Measurements from ENCODE around the gene ASCC3. TPM values are rescaled to one million over a fixed set of nuclear protein-coding genes. Genes with fewer than 3 reads are reported as not detected.

Gene ASCC3
- total RNA-seq, 4 donors from 2014 or later: 20.5 to 33.9 (median 26.9) TPM

DNA sequence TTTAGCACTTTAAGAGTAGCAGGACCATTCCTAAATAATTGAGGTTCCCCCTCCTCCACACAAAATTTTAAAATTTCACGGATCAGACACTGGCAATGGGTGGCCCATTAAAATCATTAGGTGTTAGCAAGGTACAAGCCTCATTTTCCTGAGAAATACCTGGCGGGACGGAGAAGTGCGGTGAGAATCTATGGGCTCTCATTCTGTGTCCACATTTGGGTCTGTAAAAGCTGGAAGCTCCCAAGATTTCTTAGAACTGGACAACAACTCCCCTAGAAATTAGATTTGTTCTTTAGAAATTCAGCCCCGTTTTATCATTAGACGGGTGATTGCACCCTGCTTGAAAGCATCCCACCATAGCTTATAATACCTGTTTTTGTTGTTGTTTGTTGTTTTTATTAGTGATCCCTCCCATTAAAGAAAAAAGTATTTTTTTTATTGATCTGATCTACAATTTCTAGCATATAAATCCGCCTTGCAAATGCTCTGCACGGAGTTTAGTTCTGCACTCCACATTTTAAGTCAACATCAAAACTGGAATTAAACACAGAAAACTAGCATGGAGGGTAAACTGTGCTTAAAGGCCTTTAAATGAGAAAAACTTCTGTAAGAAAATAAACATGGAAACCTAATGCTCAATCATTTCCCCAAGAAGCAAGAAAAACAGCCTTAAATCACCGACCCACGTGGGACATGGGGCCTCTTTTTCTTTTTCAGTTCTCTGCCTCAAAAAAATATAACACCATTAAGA, 422.1 kb downstream of the ASCC3 start:
- Histone ChIP-seq H3K9me3 (peaks cover 0 to 9% (median 0%) of the 10 kb centered on the region in 4 donors), H3K4me1 (peaks cover 0 to 50% (median 2%) of the 10 kb centered on the region in 4 donors), H3K36me3 (no peaks in the 10 kb centered on the region), H3K27ac (no peak overlapping the region), H3K4me3 (no peak overlapping the region), H3K27me3 (peaks cover 20 to 100% of the 10 kb centered on the region in 2 donors)
- DNase-seq (ENCODE audit: low spot score in 2 of 2): no peak
- TF ChIP-seq EP300 (IDR thresholded peaks at IDR 0.05) (peak in 1 of 2 donors; percentile 4), POLR2A (IDR thresholded peaks at IDR 0.05) (no peak)
- TF ChIP-seq, protein P1, sequence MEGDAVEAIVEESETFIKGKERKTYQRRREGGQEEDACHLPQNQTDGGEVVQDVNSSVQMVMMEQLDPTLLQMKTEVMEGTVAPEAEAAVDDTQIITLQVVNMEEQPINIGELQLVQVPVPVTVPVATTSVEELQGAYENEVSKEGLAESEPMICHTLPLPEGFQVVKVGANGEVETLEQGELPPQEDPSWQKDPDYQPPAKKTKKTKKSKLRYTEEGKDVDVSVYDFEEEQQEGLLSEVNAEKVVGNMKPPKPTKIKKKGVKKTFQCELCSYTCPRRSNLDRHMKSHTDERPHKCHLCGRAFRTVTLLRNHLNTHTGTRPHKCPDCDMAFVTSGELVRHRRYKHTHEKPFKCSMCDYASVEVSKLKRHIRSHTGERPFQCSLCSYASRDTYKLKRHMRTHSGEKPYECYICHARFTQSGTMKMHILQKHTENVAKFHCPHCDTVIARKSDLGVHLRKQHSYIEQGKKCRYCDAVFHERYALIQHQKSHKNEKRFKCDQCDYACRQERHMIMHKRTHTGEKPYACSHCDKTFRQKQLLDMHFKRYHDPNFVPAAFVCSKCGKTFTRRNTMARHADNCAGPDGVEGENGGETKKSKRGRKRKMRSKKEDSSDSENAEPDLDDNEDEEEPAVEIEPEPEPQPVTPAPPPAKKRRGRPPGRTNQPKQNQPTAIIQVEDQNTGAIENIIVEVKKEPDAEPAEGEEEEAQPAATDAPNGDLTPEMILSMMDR (IDR thresholded peaks at IDR 0.05): no peak
- WGBS, 2 donors: 22 to 24% methylated on average over 10 of the region's 10 CpGs

Data from tibial nerve (tissue), 4 donors.